T-helper 2 cell treated with Interferon-gamma antibody and Interleukin-4, amounts not matched to agents 5 μg/mL and 100 μg/mL, for 36 hours (primary cell): ENCODE data around the gene CBX1.
"Not testable (repeated sequence)": the region's sequence is repeated elsewhere in the genome, so short reads cannot be mapped to it uniquely, and the experiment has no call there.

ENCODE experiments used
- DNase-seq: peaks from one replicate; pipeline ENCODE4 v3.0.0; 2021; ENCODE audit warnings: low spot score
- H3K27ac Mint-ChIP-seq: one replicate; pipeline ENCODE4 v1.8.0; 2021; ENCODE audit warnings: mild to moderate bottlenecking, mixed read lengths
- H3K27me3 Mint-ChIP-seq: one replicate; pipeline ENCODE4 v1.8.0; 2021; ENCODE audit warnings: low read depth, mixed read lengths
- H3K36me3 Mint-ChIP-seq: one replicate; pipeline ENCODE4 v1.8.0; 2021; ENCODE audit warnings: low read depth, mixed read lengths
- H3K4me1 Mint-ChIP-seq: one replicate; pipeline ENCODE4 v1.8.0; 2021; ENCODE audit warnings: low read depth, mixed read lengths
- H3K4me3 Mint-ChIP-seq: one replicate; pipeline ENCODE4 v1.8.0; 2022; ENCODE audit warnings: mild to moderate bottlenecking, moderate library complexity, mixed read lengths
- H3K9me3 Mint-ChIP-seq: one replicate; pipeline ENCODE4 v1.8.0; 2021; ENCODE audit warnings: mixed read lengths

CBX1 gene

DNA sequence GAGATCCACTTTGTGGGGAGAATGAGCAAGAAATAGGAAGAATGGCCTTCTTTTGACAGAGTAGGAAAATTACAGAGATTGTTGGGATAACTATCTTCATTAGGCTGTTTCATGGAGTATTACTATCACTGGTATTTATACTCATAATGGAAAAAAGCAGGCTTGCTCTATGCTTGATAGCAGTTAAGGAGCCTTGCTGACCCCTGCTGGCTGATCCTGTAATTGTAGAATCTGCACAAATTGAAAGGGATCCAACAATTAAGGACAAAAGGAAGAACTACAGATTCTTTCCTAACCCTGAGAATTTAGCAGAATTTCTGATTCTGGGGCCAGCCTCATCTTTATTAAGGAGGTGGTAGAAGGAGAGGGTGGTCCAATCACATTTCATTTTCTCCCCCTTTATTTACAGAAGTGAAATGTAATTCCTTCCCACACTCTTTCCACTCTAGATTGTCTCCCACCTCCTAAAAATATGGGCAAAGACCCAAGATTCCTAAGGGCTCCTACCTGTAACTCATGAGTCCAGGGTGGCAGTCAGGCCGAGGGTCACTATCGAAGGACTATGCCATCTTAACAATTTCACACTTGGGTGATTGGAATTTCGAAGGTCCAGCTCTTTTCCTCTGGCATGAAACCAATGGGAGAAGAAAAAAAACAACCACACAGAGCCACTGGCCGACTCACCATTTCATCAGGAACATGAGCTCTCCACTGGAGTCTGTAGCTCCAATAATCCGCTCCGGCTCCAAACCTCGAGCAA, 26.8 kb downstream of the CBX1 start:
- H3K9me3 Mint-ChIP-seq, result no peaks in the 10 kb centered on the region
- no peaks in the 10 kb centered on the region for H3K27me3 Mint-ChIP-seq
- H3K36me3 Mint-ChIP-seq, result peaks cover 29% of the 10 kb centered on the region
- peaks cover 2% of the 10 kb centered on the region for H3K4me1 Mint-ChIP-seq
- no peak overlapping the region for H3K27ac Mint-ChIP-seq
- DNase-seq, result peak; percentile 53
- H3K4me3 Mint-ChIP-seq, result no peak overlapping the region

DNA sequence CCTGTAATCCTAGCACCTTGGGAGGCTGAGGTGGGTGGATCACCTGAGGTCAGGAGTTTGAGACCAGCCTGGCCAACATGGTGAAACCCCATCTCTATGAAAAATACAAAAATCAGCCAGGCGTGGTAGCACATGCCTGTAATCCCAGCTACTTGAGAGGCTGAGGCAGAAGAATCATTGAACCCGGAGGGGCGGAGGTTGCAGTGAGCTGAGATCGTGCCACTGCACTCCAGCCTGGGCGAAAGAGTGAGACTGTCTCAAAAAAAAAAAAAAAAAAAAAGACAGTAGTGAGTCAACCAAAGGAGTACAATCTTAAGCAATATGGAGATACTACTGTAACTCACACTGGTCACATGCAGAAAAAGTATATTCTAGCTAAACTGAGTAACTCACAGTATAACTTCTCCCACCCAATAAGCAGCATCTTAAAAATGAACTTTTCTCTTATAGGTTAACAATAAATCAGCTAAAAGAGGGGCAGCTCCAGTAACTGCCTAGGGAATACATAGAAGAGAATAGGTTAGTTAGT, 27.6 kb downstream of the CBX1 start:
- H3K4me3 Mint-ChIP-seq, H3K4me1 Mint-ChIP-seq, DNase-seq, H3K27ac Mint-ChIP-seq, H3K27me3 Mint-ChIP-seq, H3K9me3 Mint-ChIP-seq: not testable (repeated sequence)
- peaks cover 32% of the 10 kb centered on the region for H3K36me3 Mint-ChIP-seq

DNA sequence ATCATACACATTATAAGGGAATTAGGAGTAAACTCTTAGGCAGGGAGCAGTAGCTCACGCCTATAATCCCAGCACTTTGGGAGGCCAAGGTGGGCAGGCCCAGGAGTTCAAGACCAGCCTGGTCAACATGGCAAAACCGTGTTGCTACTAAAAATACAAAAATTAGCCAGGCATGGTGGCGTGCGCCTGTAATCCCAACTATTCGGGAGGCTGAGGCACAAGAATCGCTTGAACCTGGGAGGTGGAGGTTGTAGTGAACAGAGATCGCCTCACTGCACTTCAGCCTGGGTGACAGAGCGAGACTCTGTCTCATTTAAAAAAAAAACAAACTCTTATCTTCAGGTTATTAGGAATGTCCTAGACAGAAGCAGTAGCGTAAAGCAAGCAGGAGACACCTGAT, 28.5 kb downstream of the CBX1 start:
- not testable (repeated sequence) for H3K27ac Mint-ChIP-seq, H3K27me3 Mint-ChIP-seq, H3K4me1 Mint-ChIP-seq, H3K4me3 Mint-ChIP-seq, DNase-seq, H3K9me3 Mint-ChIP-seq
- peaks cover 36% of the 10 kb centered on the region for H3K36me3 Mint-ChIP-seq

DNA sequence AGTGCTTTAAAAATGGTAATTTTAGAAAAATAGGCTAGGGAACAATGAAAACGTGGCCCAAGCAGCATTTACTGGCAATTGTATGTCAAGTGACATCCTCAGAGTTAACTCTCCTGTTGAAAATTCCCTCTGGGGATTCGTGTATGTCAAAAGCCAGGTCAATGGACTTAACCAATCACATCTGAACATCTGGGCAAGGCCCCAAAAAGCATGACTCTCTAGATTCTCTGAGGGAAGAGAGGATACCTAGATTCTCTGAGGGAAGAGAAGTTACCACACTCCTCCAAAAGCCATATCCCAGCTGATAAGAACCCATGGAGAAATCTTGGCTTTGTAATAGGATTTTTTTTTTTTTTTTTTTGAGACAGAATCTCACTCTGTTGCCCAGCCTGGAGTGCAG, 29.6 kb downstream of the CBX1 start:
- Mint-ChIP-seq H3K4me3 (no peak overlapping the region), H3K27ac (no peak overlapping the region), H3K36me3 (peaks cover 40% of the 10 kb centered on the region), H3K4me1 (peaks cover 2% of the 10 kb centered on the region), H3K9me3 (no peaks in the 10 kb centered on the region), H3K27me3 (no peaks in the 10 kb centered on the region)
- DNase-seq, result no peak

DNA sequence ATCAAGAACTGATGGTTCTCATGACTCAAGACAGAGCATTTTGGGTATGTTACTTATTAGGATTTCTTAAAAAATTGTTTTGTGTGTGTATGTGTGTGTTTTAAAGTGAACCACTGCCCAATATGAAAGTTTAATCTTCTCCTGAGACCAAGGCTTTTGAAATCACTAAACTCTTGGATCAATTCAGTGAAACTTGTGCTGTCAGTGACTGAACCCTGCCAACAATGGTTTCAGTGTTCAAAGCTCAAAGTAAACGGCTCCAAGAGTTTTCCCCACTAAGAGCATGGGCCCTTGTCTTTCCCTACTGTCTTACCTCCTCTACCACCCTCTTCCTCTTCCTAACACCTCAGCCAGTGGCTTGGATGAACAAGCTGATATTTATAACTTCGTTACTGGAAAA, 31.1 kb downstream of the CBX1 start:
- peaks cover 2% of the 10 kb centered on the region for H3K4me1 Mint-ChIP-seq
- H3K4me3 Mint-ChIP-seq, result no peak overlapping the region
- DNase-seq, result no peak
- H3K27me3 Mint-ChIP-seq, result no peaks in the 10 kb centered on the region
- no peak overlapping the region for H3K27ac Mint-ChIP-seq
- H3K36me3 Mint-ChIP-seq, result peaks cover 36% of the 10 kb centered on the region
- H3K9me3 Mint-ChIP-seq, result no peaks in the 10 kb centered on the region

DNA sequence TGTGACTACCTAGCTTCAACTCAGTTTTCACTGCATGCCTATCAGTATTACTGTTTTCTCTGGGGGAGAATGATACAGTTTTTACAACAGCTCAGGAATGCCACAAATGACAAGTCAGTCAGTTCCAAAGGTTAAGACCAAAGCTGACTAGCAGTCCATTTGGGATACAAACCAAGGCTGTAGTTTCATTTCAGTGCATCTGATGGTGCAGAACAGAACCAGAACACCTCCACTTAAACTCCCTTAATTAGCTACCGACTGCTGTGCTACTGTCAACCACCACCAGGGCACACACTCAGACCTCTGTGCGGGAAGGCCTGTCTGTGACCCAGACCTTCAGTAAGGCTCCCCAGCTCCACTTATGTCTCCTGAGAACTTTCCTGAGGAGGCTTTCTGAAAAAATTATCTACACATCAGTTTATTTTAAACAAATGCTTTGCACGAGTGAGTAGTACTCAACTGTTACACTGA, 32.8 kb downstream of the CBX1 start:
- Mint-ChIP-seq H3K27ac (no peak overlapping the region), H3K4me3 (no peak overlapping the region), H3K27me3 (no peaks in the 10 kb centered on the region), H3K4me1 (peaks cover 2% of the 10 kb centered on the region), H3K36me3 (peaks cover 33% of the 10 kb centered on the region), H3K9me3 (no peaks in the 10 kb centered on the region)
- DNase-seq, result no peak

DNA sequence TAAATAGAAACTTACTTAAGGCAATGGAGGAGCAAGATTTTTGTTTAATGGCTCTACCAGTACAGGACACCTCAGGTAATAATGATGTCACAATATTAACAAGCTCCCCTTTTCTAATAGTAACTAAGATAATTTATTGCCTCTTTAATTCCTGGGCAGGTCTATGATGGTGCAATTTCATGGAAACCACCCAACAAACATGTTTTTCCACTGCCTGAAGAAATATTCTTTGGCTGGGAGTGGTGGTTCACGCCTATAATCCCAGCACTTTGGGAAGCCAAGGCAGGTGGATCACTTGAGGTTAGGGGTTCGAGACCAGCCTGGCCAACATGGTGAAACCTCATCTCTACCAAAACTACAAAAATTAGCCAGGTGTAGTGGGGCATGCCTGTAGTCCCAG, 33.5 kb downstream of the CBX1 start:
- H3K9me3 Mint-ChIP-seq, H3K27me3 Mint-ChIP-seq, H3K4me1 Mint-ChIP-seq, H3K27ac Mint-ChIP-seq, H3K4me3 Mint-ChIP-seq, DNase-seq: not testable (repeated sequence)
- peaks cover 30% of the 10 kb centered on the region for H3K36me3 Mint-ChIP-seq

DNA sequence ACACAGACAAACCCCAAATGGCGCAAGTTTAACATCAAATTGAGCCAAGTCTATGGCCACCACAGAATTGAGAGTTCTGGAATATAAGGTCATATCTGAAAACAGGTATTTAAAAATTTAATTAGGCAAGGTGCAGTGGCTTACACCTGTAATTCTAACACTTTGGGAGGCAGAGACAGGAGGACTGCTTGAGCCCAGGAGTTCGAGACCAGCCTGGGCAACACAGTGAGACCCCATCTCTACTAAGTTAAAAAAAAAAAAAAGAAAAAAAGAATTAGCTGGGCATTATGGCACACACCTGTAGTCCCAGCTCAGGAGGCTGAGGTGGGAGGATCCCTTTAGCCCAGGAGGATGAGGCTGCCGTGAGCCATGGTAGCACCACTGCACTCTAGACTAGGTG, 34.0 kb downstream of the CBX1 start:
- Mint-ChIP-seq H3K4me1 (peaks cover 2% of the 10 kb centered on the region), H3K27me3 (no peaks in the 10 kb centered on the region), H3K27ac (no peak overlapping the region), H3K4me3 (no peak overlapping the region), H3K9me3 (no peaks in the 10 kb centered on the region), H3K36me3 (peaks cover 34% of the 10 kb centered on the region)
- no peak for DNase-seq

DNA sequence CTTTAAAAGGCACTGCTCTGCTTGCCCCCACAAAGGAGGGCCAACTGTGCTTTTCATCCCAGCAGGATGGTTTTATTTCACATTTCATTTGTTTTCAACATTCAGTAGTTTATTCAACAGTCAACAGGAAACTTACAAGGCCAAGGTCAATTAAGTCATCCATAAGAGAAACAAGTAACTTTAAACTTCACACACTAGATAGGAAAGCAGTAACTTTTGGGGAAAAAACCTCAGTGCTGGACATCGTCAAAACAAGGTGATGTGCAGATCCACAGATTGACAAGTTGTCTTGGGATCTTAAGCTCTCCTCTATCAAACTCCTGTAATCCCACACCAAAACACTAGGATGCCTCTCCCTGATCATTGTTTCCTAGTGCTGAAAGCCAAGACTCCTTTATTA, 34.6 kb downstream of the CBX1 start:
- Mint-ChIP-seq H3K4me3 (no peak overlapping the region), H3K36me3 (peaks cover 34% of the 10 kb centered on the region), H3K9me3 (no peaks in the 10 kb centered on the region), H3K27ac (no peak overlapping the region), H3K4me1 (peaks cover 2% of the 10 kb centered on the region), H3K27me3 (no peaks in the 10 kb centered on the region)
- no peak for DNase-seq

DNA sequence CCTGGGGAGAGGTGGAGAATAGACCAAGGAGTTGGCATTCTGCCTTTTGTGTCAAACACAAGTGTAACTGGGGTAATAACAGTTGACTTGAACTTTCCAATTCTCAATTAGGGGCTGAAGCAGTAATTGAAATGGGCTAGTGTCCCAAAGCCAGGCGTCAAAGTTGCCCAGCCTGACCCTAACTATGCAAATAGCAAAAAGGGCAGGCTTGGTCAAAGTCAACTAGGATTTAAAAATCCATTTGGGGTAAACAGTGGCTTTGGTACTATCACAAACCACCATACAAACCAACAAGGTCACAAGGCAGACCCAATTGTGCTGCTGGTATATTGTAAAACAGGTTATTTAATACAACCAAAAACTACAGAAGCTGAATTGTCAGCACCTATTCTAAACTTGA, 35.1 kb downstream of the CBX1 start:
- H3K4me1 Mint-ChIP-seq, result peaks cover 2% of the 10 kb centered on the region
- no peak for DNase-seq
- H3K27me3 Mint-ChIP-seq, result no peaks in the 10 kb centered on the region
- H3K4me3 Mint-ChIP-seq, result no peak overlapping the region
- no peak overlapping the region for H3K27ac Mint-ChIP-seq
- H3K9me3 Mint-ChIP-seq, result no peaks in the 10 kb centered on the region
- peaks cover 34% of the 10 kb centered on the region for H3K36me3 Mint-ChIP-seq

DNA sequence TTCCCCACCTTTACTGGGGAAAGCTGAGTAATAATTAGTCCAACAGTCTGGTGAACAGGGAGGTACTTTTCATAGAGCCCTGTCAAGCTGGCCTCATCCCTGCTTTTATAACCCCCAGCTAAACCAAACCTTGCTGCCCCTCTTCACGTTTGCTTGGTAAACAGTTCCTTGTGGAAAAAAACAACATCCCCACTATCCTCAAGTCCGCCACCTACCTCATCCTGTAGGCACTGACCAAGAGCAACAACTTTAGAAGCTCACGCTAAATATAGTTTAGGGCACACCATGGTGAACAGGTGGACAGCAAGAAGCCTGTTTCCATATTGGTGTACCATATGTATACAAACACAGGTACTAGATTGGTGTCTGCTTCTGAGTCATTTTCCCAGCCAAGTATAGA, 36.6 kb downstream of the CBX1 start:
- H3K9me3 Mint-ChIP-seq, result no peaks in the 10 kb centered on the region
- no peak overlapping the region for H3K4me3 Mint-ChIP-seq
- H3K27me3 Mint-ChIP-seq, result no peaks in the 10 kb centered on the region
- H3K4me1 Mint-ChIP-seq, result peaks cover 2% of the 10 kb centered on the region
- H3K27ac Mint-ChIP-seq, result no peak overlapping the region
- peaks cover 38% of the 10 kb centered on the region for H3K36me3 Mint-ChIP-seq
- DNase-seq, result no peak

DNA sequence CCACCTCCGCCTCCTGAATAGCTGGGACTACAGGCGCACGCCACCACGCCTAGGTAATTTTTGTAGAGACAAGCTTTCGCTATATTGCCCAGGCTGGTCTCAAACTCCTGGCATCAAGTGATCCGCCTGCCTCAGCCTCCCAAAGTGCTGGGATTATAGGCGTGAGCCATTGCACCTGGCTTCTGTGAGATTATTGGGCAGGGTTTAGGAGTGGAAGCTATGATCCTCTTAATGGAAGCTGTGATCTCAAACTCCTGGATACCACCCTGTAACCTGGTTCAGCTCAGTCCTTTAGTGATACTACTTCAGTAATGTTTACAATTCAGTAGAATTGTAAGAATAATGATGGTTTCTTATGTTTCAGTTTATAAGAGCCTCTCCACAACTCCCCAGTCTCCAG, 39.0 kb downstream of the CBX1 start:
- Mint-ChIP-seq H3K4me1 (peaks cover 2% of the 10 kb centered on the region), H3K36me3 (peaks cover 50% of the 10 kb centered on the region), H3K27ac (no peak overlapping the region), H3K9me3 (no peaks in the 10 kb centered on the region), H3K27me3 (no peaks in the 10 kb centered on the region), H3K4me3 (no peak overlapping the region)
- DNase-seq, result no peak

DNA sequence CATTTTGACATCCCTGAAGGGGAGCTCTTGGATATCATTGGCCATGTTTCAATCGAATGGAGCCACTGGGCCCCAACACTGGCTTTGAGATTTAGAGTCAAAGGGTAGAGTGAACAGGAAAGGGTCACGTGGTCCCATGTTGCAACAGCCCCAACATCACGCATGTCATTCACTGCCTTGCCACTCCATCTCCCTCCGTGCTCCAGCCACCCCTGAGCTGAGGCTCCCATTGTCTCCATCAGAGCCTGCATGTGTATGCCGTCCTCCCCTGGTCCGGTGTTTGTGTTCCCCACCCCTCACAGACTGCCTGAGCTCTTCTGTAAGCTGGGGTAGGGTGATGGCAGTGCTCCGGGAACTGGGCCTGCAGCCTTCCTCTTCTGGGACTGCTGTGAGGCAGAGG, 41.0 kb downstream of the CBX1 start:
- Mint-ChIP-seq H3K4me3 (no peak overlapping the region), H3K36me3 (peaks cover 57% of the 10 kb centered on the region), H3K27ac (no peak overlapping the region), H3K4me1 (peaks cover 12% of the 10 kb centered on the region), H3K9me3 (no peaks in the 10 kb centered on the region), H3K27me3 (no peaks in the 10 kb centered on the region)
- DNase-seq, result no peak

DNA sequence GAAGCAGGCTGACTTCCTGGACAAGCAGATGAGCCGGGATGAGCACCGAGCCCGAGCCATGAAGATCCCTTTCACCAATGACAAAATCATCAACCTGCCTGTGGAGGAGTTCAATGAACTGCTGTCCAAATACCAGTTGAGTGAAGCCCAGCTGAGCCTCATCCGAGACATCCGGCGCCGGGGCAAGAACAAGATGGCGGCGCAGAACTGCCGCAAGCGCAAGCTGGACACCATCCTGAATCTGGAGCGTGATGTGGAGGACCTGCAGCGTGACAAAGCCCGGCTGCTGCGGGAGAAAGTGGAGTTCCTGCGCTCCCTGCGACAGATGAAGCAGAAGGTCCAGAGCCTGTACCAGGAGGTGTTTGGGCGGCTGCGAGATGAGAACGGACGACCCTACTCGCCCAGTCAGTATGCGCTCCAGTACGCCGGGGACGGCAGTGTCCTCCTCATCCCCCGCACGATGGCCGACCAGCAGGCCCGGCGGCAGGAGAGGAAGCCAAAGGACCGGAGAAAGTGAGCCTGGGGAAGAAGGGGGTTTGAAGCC, 42.1 kb downstream of the CBX1 start:
- peaks cover 54% of the 10 kb centered on the region for H3K36me3 Mint-ChIP-seq
- no peaks in the 10 kb centered on the region for H3K9me3 Mint-ChIP-seq
- no peak for DNase-seq
- peaks cover 16% of the 10 kb centered on the region for H3K4me1 Mint-ChIP-seq
- H3K27ac Mint-ChIP-seq, result no peak overlapping the region
- no peak overlapping the region for H3K4me3 Mint-ChIP-seq
- H3K27me3 Mint-ChIP-seq, result no peaks in the 10 kb centered on the region
